Epithelial cell of proximal tubule (primary cell): ENCODE data around the gene ATG16L2. TPM values are rescaled to one million over a fixed set of nuclear protein-coding genes. Genes with fewer than 3 reads are reported as not detected.

Experiments
- DNase-seq: peaks from one replicate; pipeline ENCODE4 v3.0.0-alpha.2; 2011; ENCODE audit warnings: low read depth
- H3K4me3 ChIP-seq: 2 replicates; pipeline ENCODE4 v1.5.1; 2011; ENCODE audit warnings: low read depth, mild to moderate bottlenecking, low read length
- CTCF ChIP-seq: conservative IDR thresholded peaks from 2 replicates; pipeline ENCODE4 v1.5.1; 2012; ENCODE audit warnings: low read depth, mild to moderate bottlenecking, low read length
- total RNA-seq: library from RNA; depleted of rRNA; stranded (reverse); fragments of >200 nt; gene quantifications from 2 replicates; pipeline ENCODE4 v1.2.3, GENCODE V29; 2015

The ATG16L2 gene
- total RNA-seq, 1 donor from 2014 or later = 40.1 TPM

- no peak for DNase-seq
- TF ChIP-seq CTCF = no peak
- H3K4me3 ChIP-seq = no peak overlapping the region
Observed at GRCh38 chr11:72775288-72776110, 38.7 kb upstream of the ATG16L2 start.

GRCh38 chr11:72776117-72776843 lies 37.9 kb upstream of the ATG16L2 start:
- DNase-seq = no peak
- no peak overlapping the region for H3K4me3 ChIP-seq
- no peak for TF ChIP-seq CTCF

GRCh38 chr11:72776844-72777754 lies 37.1 kb upstream of the ATG16L2 start:
- no peak for DNase-seq
- no peak for TF ChIP-seq CTCF
- no peak overlapping the region for H3K4me3 ChIP-seq

- DNase-seq = no peak
- H3K4me3 ChIP-seq = no peak overlapping the region
- TF ChIP-seq CTCF = no peak
Observed at GRCh38 chr11:72777755-72778278, 36.4 kb upstream of the ATG16L2 start.

- H3K4me3 ChIP-seq = no peak overlapping the region
- no peak for TF ChIP-seq CTCF
- no peak for DNase-seq
Observed at GRCh38 chr11:72778535-72779494, 35.4 kb upstream of the ATG16L2 start.
